PC-9 (cell line): ENCODE measurements around the gene RNF183. TPM values are rescaled to one million over a fixed set of nuclear protein-coding genes. Genes with fewer than 3 reads are reported as not detected.

Experiments used
- total RNA-seq: library from RNA; stranded (reverse); gene quantifications from 2 replicates; pipeline ENCODE4 v1.2.3, GENCODE V29; 2021

The RNF183 gene
- total RNA-seq, 1 experiment from 2014 or later, result 0.92 TPM

Other genes starting within 250 kb of the RNF183 start
- gene ZFP37, start 246.7 kb downstream of the RNF183 start, total RNA-seq, result 0.81 and 0.90 TPM in 2 replicates
- gene SLC31A2, start 152.4 kb downstream of the RNF183 start, total RNA-seq, result 15.1 and 16.5 TPM in 2 replicates
- 23.3 and 33.5 TPM in 2 replicates for gene FKBP15, start 82.1 kb downstream of the RNF183 start, total RNA-seq
- 24.9 and 27.2 TPM in 2 replicates for gene SLC31A1, start 81.8 kb downstream of the RNF183 start, total RNA-seq
- gene CDC26, start 27.8 kb downstream of the RNF183 start, total RNA-seq, result 40.4 and 43.4 TPM in 2 replicates
- gene PRPF4, start 27.7 kb downstream of the RNF183 start, total RNA-seq, result 31.6 and 36.3 TPM in 2 replicates
- 11.2 and 12.9 TPM in 2 replicates for gene WDR31, start 36.9 kb upstream of the RNF183 start, total RNA-seq
- gene BSPRY, start 46.2 kb upstream of the RNF183 start, total RNA-seq, result 28.8 and 29.3 TPM in 2 replicates
- gene HDHD3, start 73.6 kb upstream of the RNF183 start, total RNA-seq, result 39.5 and 44.0 TPM in 2 replicates
- gene ALAD, start 97.9 kb upstream of the RNF183 start, total RNA-seq, result 33.3 and 42.7 TPM in 2 replicates
- gene POLE3, start 107.3 kb upstream of the RNF183 start, total RNA-seq, result 53.8 and 64.5 TPM in 2 replicates
- 1.5 and 2.5 TPM in 2 replicates for gene C9orf43, start 107.4 kb upstream of the RNF183 start, total RNA-seq
- 61.8 and 75.8 TPM in 2 replicates for gene RGS3, start 160.4 kb upstream of the RNF183 start, total RNA-seq